ENCODE results near the gene TMEM232. TPM values are rescaled to one million over a fixed set of nuclear protein-coding genes. Genes with fewer than 3 reads are reported as not detected.

Gene TMEM232
- total RNA-seq, 4 donors from 2014 or later: 0.82 TPM; not detected in 3

GRCh38 chr5:110517396-110517795 lies 209.1 kb downstream of the TMEM232 start:
- Histone ChIP-seq H3K27me3 (no peaks in the 10 kb centered on the region), H3K4me1 (no peaks in the 10 kb centered on the region), H3K9me3 (peaks cover 0 to 4% (median 0%) of the 10 kb centered on the region in 3 donors), H3K27ac (no peak overlapping the region), H3K4me3 (no peak overlapping the region), H3K36me3 (no peaks in the 10 kb centered on the region)
- TF ChIP-seq POLR2A (IDR thresholded peaks at IDR 0.05): no peak
- TF ChIP-seq CTCF (IDR thresholded peaks at IDR 0.05 in 4 of 5, conservative IDR thresholded peaks at IDR 0.05 in 1 of 5): no peak
- intact Hi-C loops (cut with DNase I; ENCODE audit: low total_unique reads) (no loop called here), in situ Hi-C loops (cut with MboI; ENCODE audit: low sequenced_read_pairs in 4 of 4) (no loop called here)
- ATAC-seq (no peak), DNase-seq (no peak)

GRCh38 chr5:110514030-110514429 lies 212.4 kb downstream of the TMEM232 start:
- ATAC-seq (no peak), DNase-seq (no peak)
- in situ Hi-C loops (cut with MboI; ENCODE audit: low sequenced_read_pairs in 4 of 4) (no loop called here), intact Hi-C loops (cut with DNase I; ENCODE audit: low total_unique reads) (no loop called here)
- H3K27me3 ChIP-seq: no peaks in the 10 kb centered on the region
- H3K27ac ChIP-seq: no peak overlapping the region
- H3K9me3 ChIP-seq: no peaks in the 10 kb centered on the region
- H3K36me3 ChIP-seq: no peaks in the 10 kb centered on the region
- TF ChIP-seq CTCF (IDR thresholded peaks at IDR 0.05 in 4 of 5, conservative IDR thresholded peaks at IDR 0.05 in 1 of 5) (no peak), POLR2A (IDR thresholded peaks at IDR 0.05) (no peak)
- H3K4me3 ChIP-seq: no peak overlapping the region
- H3K4me1 ChIP-seq: no peaks in the 10 kb centered on the region

- TF ChIP-seq CTCF (IDR thresholded peaks at IDR 0.05 in 4 of 5, conservative IDR thresholded peaks at IDR 0.05 in 1 of 5) (no peak), POLR2A (IDR thresholded peaks at IDR 0.05) (no peak)
- Histone ChIP-seq H3K4me3 (no peak overlapping the region), H3K27ac (no peak overlapping the region), H3K9me3 (no peaks in the 10 kb centered on the region), H3K27me3 (no peaks in the 10 kb centered on the region), H3K36me3 (no peaks in the 10 kb centered on the region), H3K4me1 (no peaks in the 10 kb centered on the region)
- ATAC-seq (no peak), DNase-seq (no peak)
- in situ Hi-C loops (cut with MboI; ENCODE audit: low sequenced_read_pairs in 4 of 4) (no loop called here), intact Hi-C loops (cut with DNase I; ENCODE audit: low total_unique reads) (no loop called here)
Measured at GRCh38 chr5:110512266-110512665, 214.2 kb downstream of the TMEM232 start.

GRCh38 chr5:110510146-110510545 lies 216.3 kb downstream of the TMEM232 start:
- no peak overlapping the region for H3K4me3 ChIP-seq
- no peak overlapping the region for H3K27ac ChIP-seq
- H3K4me1 ChIP-seq: no peaks in the 10 kb centered on the region
- H3K36me3 ChIP-seq: no peaks in the 10 kb centered on the region
- ATAC-seq: no peak
- in situ Hi-C loops (cut with MboI; ENCODE audit: low sequenced_read_pairs in 4 of 4): no loop called here
- TF ChIP-seq CTCF (IDR thresholded peaks at IDR 0.05 in 4 of 5, conservative IDR thresholded peaks at IDR 0.05 in 1 of 5) (no peak), POLR2A (IDR thresholded peaks at IDR 0.05) (no peak)
- DNase-seq: no peak
- no peaks in the 10 kb centered on the region for H3K27me3 ChIP-seq
- intact Hi-C loops (cut with DNase I; ENCODE audit: low total_unique reads): no loop called here
- no peaks in the 10 kb centered on the region for H3K9me3 ChIP-seq

- Histone ChIP-seq H3K27me3 (no peaks in the 10 kb centered on the region), H3K36me3 (no peaks in the 10 kb centered on the region), H3K4me1 (no peaks in the 10 kb centered on the region), H3K9me3 (no peaks in the 10 kb centered on the region), H3K4me3 (no peak overlapping the region), H3K27ac (no peak overlapping the region)
- intact Hi-C loops (cut with DNase I; ENCODE audit: low total_unique reads): no loop called here
- in situ Hi-C loops (cut with MboI; ENCODE audit: low sequenced_read_pairs in 4 of 4): no loop called here
- DNase-seq: no peak
- no peak for ATAC-seq
- TF ChIP-seq CTCF (IDR thresholded peaks at IDR 0.05 in 4 of 5, conservative IDR thresholded peaks at IDR 0.05 in 1 of 5) (no peak), POLR2A (IDR thresholded peaks at IDR 0.05) (no peak)
Measured at GRCh38 chr5:110507972-110508371, 218.5 kb downstream of the TMEM232 start.
